Activated CD8-positive, alpha-beta T cell treated with anti-CD3 and anti-CD28 coated beads for 36 hours (primary cell): ENCODE results near the gene KAT2A. TPM values are rescaled to one million over a fixed set of nuclear protein-coding genes. Genes with fewer than 3 reads are reported as not detected.

Experiments
- ATAC-seq: fragments of 200-7000 bp; cut with Tn5 transposase; one replicate; pipeline ENCODE4 v1.10.0; 2021; ENCODE audit warnings: mild to moderate bottlenecking, moderate library complexity
- CTCF ChIA-PET: fragments of 350-600 bp; sonication (Branson Sonifier 250); formaldehyde crosslinking; loops from one replicate; lab custom pipeline; 2021; ENCODE audit warnings: antibody characterized with exemption; lab: Charles Lee
- POLR2A ChIA-PET: fragments of 350-600 bp; sonication (Branson Sonifier 250); formaldehyde crosslinking; loops from one replicate; lab custom pipeline; 2021; ENCODE audit warnings: antibody characterized with exemption; lab: Charles Lee
- DNase-seq: peaks from one replicate; pipeline ENCODE4 v3.0.0-alpha.2; 2020
- H3K27ac Mint-ChIP-seq: one replicate; pipeline ENCODE4 v1.8.0; 2021; ENCODE audit warnings: mild to moderate bottlenecking, mixed read lengths
- H3K27me3 Mint-ChIP-seq: one replicate; pipeline ENCODE4 v1.8.0; 2021; ENCODE audit warnings: mixed read lengths
- H3K36me3 Mint-ChIP-seq: one replicate; pipeline ENCODE4 v1.8.0; 2021; ENCODE audit warnings: low read depth, mixed read lengths
- H3K4me1 Mint-ChIP-seq: one replicate; pipeline ENCODE4 v1.8.0; 2021; ENCODE audit warnings: low read depth, mixed read lengths
- H3K4me3 Mint-ChIP-seq: one replicate; pipeline ENCODE4 v1.8.0; 2021; ENCODE audit warnings: mild to moderate bottlenecking, moderate library complexity, mixed read lengths
- H3K9me3 Mint-ChIP-seq: one replicate; pipeline ENCODE4 v1.8.0; 2021; ENCODE audit warnings: mixed read lengths
- CTCF ChIP-seq: fragments of 200-600 bp; IDR thresholded peaks from one replicate; pipeline ENCODE4 v1.8.0; 2022; ENCODE audit warnings: antibody characterized with exemption, mild to moderate bottlenecking
- intact Hi-C: fragments of 100-400 bp; cut with micrococcal nuclease; formaldehyde crosslinking; loops from one replicate; pipeline ENCODE4 v1.10.0; 2022
- total RNA-seq, 2 experiments: library from RNA; stranded (reverse); gene quantifications; one replicate each; pipeline ENCODE4 v1.2.3, GENCODE V29; 2021

KAT2A gene
- total RNA-seq, 2 experiments from 2014 or later: 49.2 to 50.2 TPM

- Mint-ChIP-seq H3K9me3 (no peaks in the 10 kb centered on the region), H3K4me1 (peaks cover 30% of the 10 kb centered on the region), H3K4me3 (peak overlapping the region; percentile 67), H3K27me3 (no peaks in the 10 kb centered on the region), H3K36me3 (peaks cover 32% of the 10 kb centered on the region), H3K27ac (peak overlapping the region; percentile 55)
- intact Hi-C loops: no loop called here
- POLR2A ChIA-PET: interaction anchor here (0.5 to 3.9 kb wide), 13 partner anchors 12 to 428 kb away, joined by 3 to 24 read pairs (median 3); partner anchors contain the start of genes CNP and DNAJC7
- no peak for TF ChIP-seq CTCF
- CTCF ChIA-PET: interaction anchor here (0.7 to 14.3 kb wide), 16 partner anchors 9 to 283 kb away, joined by 3 to 110 read pairs (median 5); partner anchors contain the start of genes DNAJC7, KCNH4, NKIRAS2 and ODAD4
- no peak for DNase-seq
- peak; percentile 1 for ATAC-seq
Measured at GRCh38 chr17:42120161-42120769, 902 bp downstream of the KAT2A start.

- Mint-ChIP-seq H3K36me3 (peaks cover 39% of the 10 kb centered on the region), H3K4me3 (no peak overlapping the region), H3K27ac (peak overlapping the region; percentile 11), H3K27me3 (no peaks in the 10 kb centered on the region), H3K4me1 (peaks cover 30% of the 10 kb centered on the region), H3K9me3 (no peaks in the 10 kb centered on the region)
- ATAC-seq (no peak), DNase-seq (no peak)
- CTCF ChIA-PET: interaction anchor here (0.8 to 14.3 kb wide), 21 partner anchors 9 to 301 kb away, joined by 3 to 110 read pairs (median 5); partner anchors contain the start of genes DNAJC7, KCNH4, NKIRAS2 and ODAD4
- POLR2A ChIA-PET: interaction anchor here (0.6 to 2.5 kb wide), 3 partner anchors 34 to 83 kb away, joined by 3 to 13 read pairs (median 4); no protein-coding TSS in a partner anchor
- intact Hi-C loops: loop anchor here (5.0 kb wide), 1 partner anchor 157 kb away; no protein-coding TSS in a partner anchor
- no peak for TF ChIP-seq CTCF
Measured at GRCh38 chr17:42119301-42119700, 1.9 kb downstream of the KAT2A start.

GRCh38 chr17:42118545-42118944 is 2.6 kb downstream of the KAT2A start:
- H3K4me3 Mint-ChIP-seq: no peak overlapping the region
- peak; percentile 63 for TF ChIP-seq CTCF
- no peak overlapping the region for H3K27ac Mint-ChIP-seq
- peak; percentile 45 for ATAC-seq
- peak; percentile 80 for DNase-seq
- ChIA-PET POLR2A (interaction anchor here (1.3 to 1.8 kb wide), 3 partner anchors 10 to 53 kb away, joined by 3 to 4 read pairs (median 3); no protein-coding TSS in a partner anchor), CTCF (interaction anchor here (0.8 to 14.3 kb wide), 23 partner anchors 9 to 302 kb away, joined by 3 to 110 read pairs (median 5); partner anchors contain the start of genes DNAJC7, KCNH4 and NKIRAS2)
- peaks cover 43% of the 10 kb centered on the region for H3K36me3 Mint-ChIP-seq
- peaks cover 30% of the 10 kb centered on the region for H3K4me1 Mint-ChIP-seq
- H3K9me3 Mint-ChIP-seq: no peaks in the 10 kb centered on the region
- H3K27me3 Mint-ChIP-seq: no peaks in the 10 kb centered on the region
- intact Hi-C loops: loop anchor here (5.0 kb wide), 1 partner anchor 156 kb away; no protein-coding TSS in a partner anchor

GRCh38 chr17:42118126-42118510 is 3.0 kb downstream of the KAT2A start:
- ChIA-PET CTCF (interaction anchor here (0.7 to 14.3 kb wide), 21 partner anchors 8 to 187 kb away, joined by 3 to 110 read pairs (median 5); partner anchors contain the start of genes DNAJC7, KCNH4, NKIRAS2 and ODAD4), POLR2A (interaction anchor here (0.7 to 1.8 kb wide), 4 partner anchors 9 to 52 kb away, joined by 3 to 4 read pairs (median 3); no protein-coding TSS in a partner anchor)
- Mint-ChIP-seq H3K27ac (no peak overlapping the region), H3K36me3 (peaks cover 46% of the 10 kb centered on the region), H3K4me3 (no peak overlapping the region), H3K9me3 (no peaks in the 10 kb centered on the region), H3K27me3 (no peaks in the 10 kb centered on the region), H3K4me1 (peaks cover 30% of the 10 kb centered on the region)
- no peak for TF ChIP-seq CTCF
- DNase-seq (no peak), ATAC-seq (no peak)
- intact Hi-C loops: loop anchor here (5.0 kb wide), 1 partner anchor 156 kb away; no protein-coding TSS in a partner anchor
